ENCODE data around the gene TNFSF9. TPM values are rescaled to one million over a fixed set of nuclear protein-coding genes. Genes with fewer than 3 reads are reported as not detected.

The TNFSF9 gene
- polyA plus RNA-seq, 1 of the 3 experiments (the other 2 are of a cell fraction): 10.7 TPM

DNA sequence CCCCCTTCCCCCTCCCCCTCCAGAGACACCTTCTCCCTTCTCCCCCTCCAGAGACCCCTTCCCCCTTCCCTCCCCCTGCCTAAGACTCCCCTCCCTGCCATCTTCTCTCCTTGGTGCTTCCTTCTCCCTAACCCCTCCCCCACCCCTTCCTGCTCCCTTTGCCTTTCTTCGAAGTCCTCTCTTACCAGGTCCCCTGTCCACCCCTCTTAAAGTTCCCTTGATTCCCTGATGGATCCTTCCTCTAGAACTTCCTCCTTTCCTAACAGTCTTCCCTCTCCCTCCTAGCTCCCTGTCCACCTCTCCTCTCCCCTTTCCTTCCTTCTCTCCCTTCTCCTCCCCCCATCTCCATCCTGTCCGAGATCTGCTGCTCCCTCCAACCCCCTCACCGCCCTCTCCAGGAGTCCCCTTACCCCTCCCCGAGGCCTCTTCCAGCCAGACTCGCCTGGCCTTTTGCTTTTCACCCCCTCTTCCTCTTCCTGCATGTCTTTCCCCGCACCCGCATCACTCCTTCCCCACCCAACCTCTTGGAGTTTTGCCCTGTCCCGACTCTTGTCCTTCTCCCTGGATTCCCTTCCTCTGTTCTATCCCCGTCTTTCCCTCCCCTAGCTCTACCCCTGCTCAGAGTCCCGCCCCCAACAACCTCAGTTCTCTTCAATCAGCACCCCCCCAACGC, 3.1 kb downstream of the TNFSF9 start:
- no peak overlapping the region for H3K27ac ChIP-seq (ENCODE audit: low read depth in 2 of 2, low read length in 1 of 2)
- no peak for DNase-seq
- ChIA-PET POLR2A (no interaction called here), CTCF (no interaction called here)
- no peaks in the 10 kb centered on the region for H4K20me1 ChIP-seq (ENCODE audit: insufficient read depth)
- no peak overlapping the region for H3K4me3 ChIP-seq (ENCODE audit: low read depth in 2 of 2, low read length in 1 of 2)
- TF ChIP-seq, protein P1, sequence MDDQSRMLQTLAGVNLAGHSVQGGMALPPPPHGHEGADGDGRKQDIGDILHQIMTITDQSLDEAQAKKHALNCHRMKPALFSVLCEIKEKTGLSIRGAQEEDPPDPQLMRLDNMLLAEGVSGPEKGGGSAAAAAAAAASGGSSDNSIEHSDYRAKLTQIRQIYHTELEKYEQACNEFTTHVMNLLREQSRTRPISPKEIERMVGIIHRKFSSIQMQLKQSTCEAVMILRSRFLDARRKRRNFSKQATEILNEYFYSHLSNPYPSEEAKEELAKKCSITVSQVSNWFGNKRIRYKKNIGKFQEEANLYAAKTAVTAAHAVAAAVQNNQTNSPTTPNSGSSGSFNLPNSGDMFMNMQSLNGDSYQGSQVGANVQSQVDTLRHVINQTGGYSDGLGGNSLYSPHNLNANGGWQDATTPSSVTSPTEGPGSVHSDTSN (IDR thresholded peaks at IDR 0.05): no peak
- TF ChIP-seq TAF1 (IDR thresholded peaks at IDR 0.05; ENCODE audit: borderline replicate concordance, low read depth, low read length) (no peak), EP300 (IDR thresholded peaks at IDR 0.05; ENCODE audit: borderline replicate concordance in 1 of 2, low read depth in 1 of 2, low read length in 1 of 2) (no peak), JUND (IDR thresholded peaks at IDR 0.05) (no peak), FOXM1 (IDR thresholded peaks at IDR 0.05; ENCODE audit: low read depth) (no peak)
- TF ChIP-seq, protein P2, sequence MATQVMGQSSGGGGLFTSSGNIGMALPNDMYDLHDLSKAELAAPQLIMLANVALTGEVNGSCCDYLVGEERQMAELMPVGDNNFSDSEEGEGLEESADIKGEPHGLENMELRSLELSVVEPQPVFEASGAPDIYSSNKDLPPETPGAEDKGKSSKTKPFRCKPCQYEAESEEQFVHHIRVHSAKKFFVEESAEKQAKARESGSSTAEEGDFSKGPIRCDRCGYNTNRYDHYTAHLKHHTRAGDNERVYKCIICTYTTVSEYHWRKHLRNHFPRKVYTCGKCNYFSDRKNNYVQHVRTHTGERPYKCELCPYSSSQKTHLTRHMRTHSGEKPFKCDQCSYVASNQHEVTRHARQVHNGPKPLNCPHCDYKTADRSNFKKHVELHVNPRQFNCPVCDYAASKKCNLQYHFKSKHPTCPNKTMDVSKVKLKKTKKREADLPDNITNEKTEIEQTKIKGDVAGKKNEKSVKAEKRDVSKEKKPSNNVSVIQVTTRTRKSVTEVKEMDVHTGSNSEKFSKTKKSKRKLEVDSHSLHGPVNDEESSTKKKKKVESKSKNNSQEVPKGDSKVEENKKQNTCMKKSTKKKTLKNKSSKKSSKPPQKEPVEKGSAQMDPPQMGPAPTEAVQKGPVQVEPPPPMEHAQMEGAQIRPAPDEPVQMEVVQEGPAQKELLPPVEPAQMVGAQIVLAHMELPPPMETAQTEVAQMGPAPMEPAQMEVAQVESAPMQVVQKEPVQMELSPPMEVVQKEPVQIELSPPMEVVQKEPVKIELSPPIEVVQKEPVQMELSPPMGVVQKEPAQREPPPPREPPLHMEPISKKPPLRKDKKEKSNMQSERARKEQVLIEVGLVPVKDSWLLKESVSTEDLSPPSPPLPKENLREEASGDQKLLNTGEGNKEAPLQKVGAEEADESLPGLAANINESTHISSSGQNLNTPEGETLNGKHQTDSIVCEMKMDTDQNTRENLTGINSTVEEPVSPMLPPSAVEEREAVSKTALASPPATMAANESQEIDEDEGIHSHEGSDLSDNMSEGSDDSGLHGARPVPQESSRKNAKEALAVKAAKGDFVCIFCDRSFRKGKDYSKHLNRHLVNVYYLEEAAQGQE (IDR thresholded peaks at IDR 0.05; ENCODE audit: low read depth, low read length): no peak
- TF ChIP-seq, protein P3, sequence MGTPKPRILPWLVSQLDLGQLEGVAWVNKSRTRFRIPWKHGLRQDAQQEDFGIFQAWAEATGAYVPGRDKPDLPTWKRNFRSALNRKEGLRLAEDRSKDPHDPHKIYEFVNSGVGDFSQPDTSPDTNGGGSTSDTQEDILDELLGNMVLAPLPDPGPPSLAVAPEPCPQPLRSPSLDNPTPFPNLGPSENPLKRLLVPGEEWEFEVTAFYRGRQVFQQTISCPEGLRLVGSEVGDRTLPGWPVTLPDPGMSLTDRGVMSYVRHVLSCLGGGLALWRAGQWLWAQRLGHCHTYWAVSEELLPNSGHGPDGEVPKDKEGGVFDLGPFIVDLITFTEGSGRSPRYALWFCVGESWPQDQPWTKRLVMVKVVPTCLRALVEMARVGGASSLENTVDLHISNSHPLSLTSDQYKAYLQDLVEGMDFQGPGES (IDR thresholded peaks at IDR 0.05; ENCODE audit: low read depth, low read length): no peak
- peaks cover 14% of the 10 kb centered on the region for H3K79me2 ChIP-seq (ENCODE audit: insufficient read depth)
- peaks cover 0 to 9% of the 10 kb centered on the region in 2 experiments for H3K36me3 ChIP-seq (replicated peaks in 1 of 2; ENCODE audit: control insufficient read depth in 1 of 2, insufficient read depth in 2 of 2, low read length in 1 of 2)
- H3K9me3 ChIP-seq: no peaks in the 10 kb centered on the region
- H3F3A ChIP-seq (replicated peaks; ENCODE audit: insufficient read depth): peaks cover 22% of the 10 kb centered on the region
- no peak overlapping the region for H2AFZ ChIP-seq (ENCODE audit: low read depth)
- no peaks in the 10 kb centered on the region; a peak in 1 of 4 replicates for H3K4me1 ChIP-seq (ENCODE audit: control insufficient read depth in 1 of 2, insufficient read depth in 2 of 2, low read depth in 1 of 2, low read length in 1 of 2)
- H3K27me3 ChIP-seq (ENCODE audit: insufficient read depth): peaks cover 15% of the 10 kb centered on the region; the same call in 1 of the 2 replicates
- H3K9me2 ChIP-seq: no peaks in the 10 kb centered on the region
- H3K4me2 ChIP-seq: no peak overlapping the region
- no peak overlapping the region for H3K9ac ChIP-seq
- WGBS (ENCODE audit: low lambda C conversion rate): 18% methylated on average over 11 of the region's 11 CpGs

DNA sequence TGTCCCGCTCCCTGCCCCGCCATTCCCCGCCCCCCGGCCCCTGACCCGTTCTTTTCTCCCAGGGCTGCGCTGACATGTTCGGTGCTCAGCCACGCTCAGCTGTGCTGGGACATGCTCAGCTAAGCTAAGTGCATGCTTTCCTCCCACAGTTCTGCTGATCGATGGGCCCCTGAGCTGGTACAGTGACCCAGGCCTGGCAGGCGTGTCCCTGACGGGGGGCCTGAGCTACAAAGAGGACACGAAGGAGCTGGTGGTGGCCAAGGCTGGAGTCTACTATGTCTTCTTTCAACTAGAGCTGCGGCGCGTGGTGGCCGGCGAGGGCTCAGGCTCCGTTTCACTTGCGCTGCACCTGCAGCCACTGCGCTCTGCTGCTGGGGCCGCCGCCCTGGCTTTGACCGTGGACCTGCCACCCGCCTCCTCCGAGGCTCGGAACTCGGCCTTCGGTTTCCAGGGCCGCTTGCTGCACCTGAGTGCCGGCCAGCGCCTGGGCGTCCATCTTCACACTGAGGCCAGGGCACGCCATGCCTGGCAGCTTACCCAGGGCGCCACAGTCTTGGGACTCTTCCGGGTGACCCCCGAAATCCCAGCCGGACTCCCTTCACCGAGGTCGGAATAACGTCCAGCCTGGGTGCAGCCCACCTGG, 3.7 kb downstream of the TNFSF9 start:
- DNase-seq: no peak

More for the DNA sequence above, 3.7 kb downstream of the TNFSF9 start:
- POLR2A ChIA-PET: no interaction called here
- peaks cover 0 to 9% of the 10 kb centered on the region in 2 experiments for H3K36me3 ChIP-seq (replicated peaks in 1 of 2; ENCODE audit: control insufficient read depth in 1 of 2, insufficient read depth in 2 of 2, low read length in 1 of 2)
- 36% methylated on average over 33 of the region's 40 CpGs for WGBS (ENCODE audit: low lambda C conversion rate)
- H3K27ac ChIP-seq (ENCODE audit: low read depth in 2 of 2, low read length in 1 of 2): no peak overlapping the region
- TF ChIP-seq, protein P4, sequence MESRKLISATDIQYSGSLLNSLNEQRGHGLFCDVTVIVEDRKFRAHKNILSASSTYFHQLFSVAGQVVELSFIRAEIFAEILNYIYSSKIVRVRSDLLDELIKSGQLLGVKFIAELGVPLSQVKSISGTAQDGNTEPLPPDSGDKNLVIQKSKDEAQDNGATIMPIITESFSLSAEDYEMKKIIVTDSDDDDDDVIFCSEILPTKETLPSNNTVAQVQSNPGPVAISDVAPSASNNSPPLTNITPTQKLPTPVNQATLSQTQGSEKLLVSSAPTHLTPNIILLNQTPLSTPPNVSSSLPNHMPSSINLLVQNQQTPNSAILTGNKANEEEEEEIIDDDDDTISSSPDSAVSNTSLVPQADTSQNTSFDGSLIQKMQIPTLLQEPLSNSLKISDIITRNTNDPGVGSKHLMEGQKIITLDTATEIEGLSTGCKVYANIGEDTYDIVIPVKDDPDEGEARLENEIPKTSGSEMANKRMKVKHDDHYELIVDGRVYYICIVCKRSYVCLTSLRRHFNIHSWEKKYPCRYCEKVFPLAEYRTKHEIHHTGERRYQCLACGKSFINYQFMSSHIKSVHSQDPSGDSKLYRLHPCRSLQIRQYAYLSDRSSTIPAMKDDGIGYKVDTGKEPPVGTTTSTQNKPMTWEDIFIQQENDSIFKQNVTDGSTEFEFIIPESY (IDR thresholded peaks at IDR 0.05; ENCODE audit: borderline replicate concordance, low read depth): no peak
- TF ChIP-seq JUND (IDR thresholded peaks at IDR 0.05) (no peak), SMC3 (IDR thresholded peaks at IDR 0.05; ENCODE audit: low read depth, low read length) (no peak), YY1 (IDR thresholded peaks at IDR 0.05; ENCODE audit: low read depth) (no peak), MXI1 (IDR thresholded peaks at IDR 0.05; ENCODE audit: low read depth, low read length) (no peak), GATA2 (CRISPR knock-in tag; IDR thresholded peaks at IDR 0.05) (no peak), FOSL2 (IDR thresholded peaks at IDR 0.05; ENCODE audit: borderline replicate concordance, low read depth) (no peak)
- TF ChIP-seq, protein P1 (IDR thresholded peaks at IDR 0.05): no peak
- H3K9me2 ChIP-seq: no peaks in the 10 kb centered on the region
- H4K20me1 ChIP-seq (ENCODE audit: insufficient read depth): no peaks in the 10 kb centered on the region
- no peak overlapping the region for H2AFZ ChIP-seq (ENCODE audit: low read depth)
- H3K79me2 ChIP-seq (ENCODE audit: insufficient read depth): peaks cover 14% of the 10 kb centered on the region
- no peaks in the 10 kb centered on the region; a peak in 1 of 4 replicates for H3K4me1 ChIP-seq (ENCODE audit: control insufficient read depth in 1 of 2, insufficient read depth in 2 of 2, low read depth in 1 of 2, low read length in 1 of 2)
- H3K4me3 ChIP-seq (ENCODE audit: low read depth in 2 of 2, low read length in 1 of 2): no peak overlapping the region
- H3K9ac ChIP-seq: no peak overlapping the region
- H3K9me3 ChIP-seq: no peaks in the 10 kb centered on the region
- H3F3A ChIP-seq (replicated peaks; ENCODE audit: insufficient read depth): peaks cover 19% of the 10 kb centered on the region
- CTCF ChIA-PET: no interaction called here
- H3K27me3 ChIP-seq (ENCODE audit: insufficient read depth): peaks cover 15% of the 10 kb centered on the region; the same call in 1 of the 2 replicates
- no peak overlapping the region for H3K4me2 ChIP-seq

All from SK-N-SH (cell line).